ENCODE measurements around the gene GPC6. TPM values are rescaled to one million over a fixed set of nuclear protein-coding genes. Genes with fewer than 3 reads are reported as not detected.

GPC6 gene
- total and polyA plus RNA-seq, 2 experiments from 2014 or later: 14.4 to 20.8 TPM

DNA sequence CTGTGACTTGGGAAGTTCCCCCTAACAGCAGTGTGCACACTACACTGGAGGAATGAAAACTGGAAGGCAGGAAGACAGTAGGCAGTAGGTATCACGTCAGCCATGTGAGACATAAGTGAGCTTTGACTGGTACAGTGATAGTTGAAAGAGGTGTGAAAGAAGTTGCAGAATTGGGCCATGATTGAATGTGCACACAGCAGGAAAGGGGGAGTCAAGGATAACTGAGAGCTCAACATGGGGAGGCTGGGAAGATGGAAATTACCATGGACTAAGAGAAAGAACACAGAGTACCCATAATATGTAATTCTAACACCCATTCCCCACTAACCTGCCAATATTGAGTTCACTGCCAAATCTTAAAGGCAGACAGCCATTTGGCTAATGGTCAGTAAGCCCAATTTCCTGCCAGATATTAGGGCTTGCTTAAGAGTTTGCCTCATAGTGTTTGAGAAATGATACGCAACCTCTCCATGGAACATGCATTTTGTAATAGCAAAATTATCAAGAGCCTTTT, 931.2 kb downstream of the GPC6 start:
- H3K4me3 ChIP-seq: no peak overlapping the region
- no peaks in the 10 kb centered on the region for H3K79me2 ChIP-seq (ENCODE audit: insufficient read depth)
- H3K4me2 ChIP-seq (ENCODE audit: unreplicated experiment): no peak overlapping the region
- no peaks in the 10 kb centered on the region for H3K27me3 ChIP-seq (replicated peaks; ENCODE audit: insufficient read depth)
- DNase-seq: no peak
- 50 to 55% methylated on average over 2 of the region's 2 CpGs for WGBS, 2 experiments (ENCODE audit: low coverage in 1 of 2, low lambda C conversion rate in 2 of 2, missing lambda C conversion rate in 2 of 2)
- H3K9me2 ChIP-seq (ENCODE audit: insufficient read depth): no peaks in the 10 kb centered on the region
- H3K4me1 ChIP-seq (ENCODE audit: insufficient read depth): peaks cover 9% of the 10 kb centered on the region; the same call in 1 of the 2 replicates
- in situ Hi-C loops (cut with MboI): no loop called here
- H3F3A ChIP-seq (ENCODE audit: insufficient read depth): no peaks in the 10 kb centered on the region
- TF ChIP-seq EZH2phosphoT487 (IDR thresholded peaks at IDR 0.05; ENCODE audit: insufficient read depth, low read depth): no peak
- no peak for TF ChIP-seq EZH2 (IDR thresholded peaks at IDR 0.05; ENCODE audit: insufficient read depth, poor library complexity, severe bottlenecking)
- H3K9me3 ChIP-seq (ENCODE audit: low read depth): no peaks in the 10 kb centered on the region
- H3K9ac ChIP-seq: no peak overlapping the region
- H3K27ac ChIP-seq: no peak overlapping the region
- H4K20me1 ChIP-seq (ENCODE audit: insufficient read depth): no peaks in the 10 kb centered on the region
- no peak overlapping the region for H2AFZ ChIP-seq
- no peaks in the 10 kb centered on the region for H3K36me3 ChIP-seq (ENCODE audit: low read depth)

DNA sequence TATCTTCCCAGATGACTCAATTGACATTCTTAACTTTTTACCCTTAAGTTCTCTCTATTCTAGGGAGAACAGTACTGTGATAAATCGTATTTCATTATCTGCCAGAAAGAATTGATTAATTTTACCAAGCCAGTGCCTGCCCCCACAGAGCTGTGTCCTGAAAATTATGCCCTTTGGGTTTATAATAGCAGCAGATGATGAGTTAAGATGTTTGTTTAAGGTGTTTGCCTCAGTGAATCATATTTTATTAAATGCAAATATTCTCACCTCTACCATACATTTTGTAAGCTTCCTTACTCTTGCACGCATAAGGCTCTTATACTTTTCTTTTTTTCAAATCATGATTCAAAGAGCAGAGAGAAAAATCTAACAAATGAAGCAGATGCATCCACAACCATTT, 934.3 kb downstream of the GPC6 start:
- no peak for DNase-seq
- no peaks in the 10 kb centered on the region for H4K20me1 ChIP-seq (ENCODE audit: insufficient read depth)
- H3K27ac ChIP-seq: no peak overlapping the region
- no peaks in the 10 kb centered on the region for H3K27me3 ChIP-seq (replicated peaks; ENCODE audit: insufficient read depth)
- no peaks in the 10 kb centered on the region for H3K36me3 ChIP-seq (ENCODE audit: low read depth)
- TF ChIP-seq EZH2phosphoT487 (IDR thresholded peaks at IDR 0.05; ENCODE audit: insufficient read depth, low read depth) (no peak), EZH2 (IDR thresholded peaks at IDR 0.05; ENCODE audit: insufficient read depth, poor library complexity, severe bottlenecking) (no peak)
- no peak overlapping the region for H3K9ac ChIP-seq
- H3K4me1 ChIP-seq (ENCODE audit: insufficient read depth): no peaks in the 10 kb centered on the region
- no peaks in the 10 kb centered on the region for H3K9me3 ChIP-seq (ENCODE audit: low read depth)
- H3K4me3 ChIP-seq: no peak overlapping the region
- 0 out of 2 replicates have a peak, but pooled peaks cover 4% of the 10 kb centered on the region for H3K9me2 ChIP-seq (ENCODE audit: insufficient read depth)
- no peak overlapping the region for H3K4me2 ChIP-seq (ENCODE audit: unreplicated experiment)
- no peaks in the 10 kb centered on the region for H3K79me2 ChIP-seq (ENCODE audit: insufficient read depth)
- H3F3A ChIP-seq (ENCODE audit: insufficient read depth): no peaks in the 10 kb centered on the region
- in situ Hi-C loops (cut with MboI): no loop called here
- no peak overlapping the region for H2AFZ ChIP-seq
- 57 to 61% methylated on average over 2 of the region's 2 CpGs for WGBS, 2 experiments (ENCODE audit: low coverage in 1 of 2, low lambda C conversion rate in 2 of 2, missing lambda C conversion rate in 2 of 2)

DNA sequence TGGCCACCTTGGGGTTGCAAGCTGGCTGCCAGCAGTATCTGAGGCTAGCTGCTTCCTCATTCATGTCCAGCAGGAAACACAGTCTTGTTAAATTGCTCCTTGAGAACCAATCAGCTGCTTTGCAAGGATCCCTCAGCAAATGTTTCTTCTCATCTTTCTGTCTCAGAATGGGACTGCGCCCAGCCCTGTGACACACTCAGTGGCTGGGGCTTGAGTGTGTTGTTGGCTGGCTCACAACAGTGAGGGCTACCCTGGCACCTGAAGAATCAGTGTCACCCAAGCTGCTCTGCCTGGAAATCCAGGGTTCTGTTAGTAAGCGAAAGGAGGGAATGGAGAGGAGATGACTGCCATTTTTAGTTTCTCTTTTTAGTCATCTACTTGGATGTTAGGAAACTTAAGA, 935.7 kb downstream of the GPC6 start:
- Histone ChIP-seq H3K9me2 (ENCODE audit: insufficient read depth) (0 out of 2 replicates have a peak, but pooled peaks cover 4% of the 10 kb centered on the region), H3F3A (ENCODE audit: insufficient read depth) (no peaks in the 10 kb centered on the region), H3K4me2 (ENCODE audit: unreplicated experiment) (no peak overlapping the region), H3K36me3 (ENCODE audit: low read depth) (no peaks in the 10 kb centered on the region), H3K4me1 (ENCODE audit: insufficient read depth) (no peaks in the 10 kb centered on the region), H2AFZ (no peak overlapping the region), H3K79me2 (ENCODE audit: insufficient read depth) (no peaks in the 10 kb centered on the region), H4K20me1 (ENCODE audit: insufficient read depth) (no peaks in the 10 kb centered on the region), H3K27me3 (replicated peaks; ENCODE audit: insufficient read depth) (no peaks in the 10 kb centered on the region), H3K9me3 (ENCODE audit: low read depth) (no peaks in the 10 kb centered on the region), H3K9ac (no peak overlapping the region), H3K27ac (no peak overlapping the region), H3K4me3 (no peak overlapping the region)
- WGBS, 2 experiments (ENCODE audit: low coverage in 1 of 2, low lambda C conversion rate in 2 of 2, missing lambda C conversion rate in 2 of 2): 90 to 100% methylated on average over 2 of the region's 2 CpGs
- no peak for TF ChIP-seq EZH2phosphoT487 (IDR thresholded peaks at IDR 0.05; ENCODE audit: insufficient read depth, low read depth)
- no peak for TF ChIP-seq EZH2 (IDR thresholded peaks at IDR 0.05; ENCODE audit: insufficient read depth, poor library complexity, severe bottlenecking)
- in situ Hi-C loops (cut with MboI): no loop called here
- no peak for DNase-seq

DNA sequence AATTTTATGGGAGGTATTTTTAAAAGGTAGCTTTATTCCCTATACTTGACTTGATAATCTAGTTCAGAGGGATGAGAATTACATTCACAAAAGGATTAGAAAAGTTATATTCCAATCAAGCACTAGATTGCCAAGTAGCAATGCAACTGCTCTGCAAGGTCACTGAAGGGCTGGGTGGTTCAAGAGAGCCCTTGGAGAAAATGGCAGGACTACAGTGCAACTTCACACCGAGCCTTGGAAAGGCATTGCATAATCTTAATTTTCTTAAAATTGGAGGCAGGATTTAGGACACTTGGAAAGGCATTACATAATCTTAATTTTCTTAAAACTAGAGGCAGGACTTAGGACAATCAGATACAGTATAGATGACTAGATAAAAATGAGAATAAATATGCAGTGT, 936.9 kb downstream of the GPC6 start:
- no peak for DNase-seq
- Histone ChIP-seq H2AFZ (no peak overlapping the region), H4K20me1 (ENCODE audit: insufficient read depth) (no peaks in the 10 kb centered on the region), H3K9me2 (ENCODE audit: insufficient read depth) (0 out of 2 replicates have a peak, but pooled peaks cover 4% of the 10 kb centered on the region), H3K79me2 (ENCODE audit: insufficient read depth) (no peaks in the 10 kb centered on the region), H3K27me3 (replicated peaks; ENCODE audit: insufficient read depth) (no peaks in the 10 kb centered on the region), H3K36me3 (ENCODE audit: low read depth) (no peaks in the 10 kb centered on the region), H3F3A (ENCODE audit: insufficient read depth) (no peaks in the 10 kb centered on the region), H3K4me1 (ENCODE audit: insufficient read depth) (no peaks in the 10 kb centered on the region), H3K4me3 (no peak overlapping the region), H3K27ac (no peak overlapping the region), H3K9ac (no peak overlapping the region), H3K9me3 (ENCODE audit: low read depth) (no peaks in the 10 kb centered on the region), H3K4me2 (ENCODE audit: unreplicated experiment) (no peak overlapping the region)
- 34 to 52% methylated on average over 1 of the region's 1 CpG for WGBS, 2 experiments (ENCODE audit: low coverage in 1 of 2, low lambda C conversion rate in 2 of 2, missing lambda C conversion rate in 2 of 2)
- in situ Hi-C loops (cut with MboI): no loop called here
- TF ChIP-seq EZH2phosphoT487 (IDR thresholded peaks at IDR 0.05; ENCODE audit: insufficient read depth, low read depth) (no peak), EZH2 (IDR thresholded peaks at IDR 0.05; ENCODE audit: insufficient read depth, poor library complexity, severe bottlenecking) (no peak)

All from GM23248 (cell line).